PC-9 (cell line): ENCODE data around the gene TIGD7.

Experiments
- CTCF ChIP-seq: fragments of 200-600 bp; sonication (generic); conservative IDR thresholded peaks from 2 replicates; pipeline ENCODE4 v1.6.1; 2017; ENCODE audit warnings: mixed run types, antibody characterized with exemption, mild to moderate bottlenecking, moderate library complexity
- EZH2 ChIP-seq: fragments of 200-600 bp; sonication (generic); IDR thresholded peaks from 2 replicates; pipeline ENCODE4 v1.8.0; 2017; ENCODE audit warnings: antibody characterized with exemption, low read depth

GRCh38 chr16:3252967-3253366 is 52.3 kb downstream of the TIGD7 start:
- TF ChIP-seq CTCF, result no peak
- TF ChIP-seq EZH2, result no peak
